ENCODE measurements around the gene GFRA1. TPM values are rescaled to one million over a fixed set of nuclear protein-coding genes. Genes with fewer than 3 reads are reported as not detected.

The GFRA1 gene
- total RNA-seq, 8 experiments from 2014 or later: 0.77 to 136 (median 50.2) TPM

DNA sequence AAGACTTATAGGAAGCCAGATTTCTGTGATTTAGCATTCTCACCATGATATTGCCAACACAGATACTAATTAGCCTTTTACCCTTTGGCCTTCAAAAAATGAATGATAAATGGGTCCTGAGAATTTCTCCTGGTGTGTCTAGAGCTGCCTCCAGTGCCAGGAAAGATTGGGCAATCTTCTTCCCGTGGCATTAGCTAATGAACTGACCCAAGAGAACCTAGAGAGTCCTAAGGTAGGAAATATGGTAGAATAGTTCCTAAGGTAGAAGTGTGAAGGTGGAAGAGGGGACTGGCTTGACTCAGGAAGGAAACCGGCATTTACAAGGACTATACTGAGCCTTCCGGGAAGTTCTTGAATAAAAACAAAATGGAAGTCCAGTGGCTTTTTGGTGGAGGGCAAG is 133.1 kb downstream of the GFRA1 start:
- 0 to 87% (median 55%) methylated on average over 1 to 3 of the region's 3 CpGs; no CpG with 5 or more reads in 2 of the 10 experiments for WGBS, 10 experiments

DNA sequence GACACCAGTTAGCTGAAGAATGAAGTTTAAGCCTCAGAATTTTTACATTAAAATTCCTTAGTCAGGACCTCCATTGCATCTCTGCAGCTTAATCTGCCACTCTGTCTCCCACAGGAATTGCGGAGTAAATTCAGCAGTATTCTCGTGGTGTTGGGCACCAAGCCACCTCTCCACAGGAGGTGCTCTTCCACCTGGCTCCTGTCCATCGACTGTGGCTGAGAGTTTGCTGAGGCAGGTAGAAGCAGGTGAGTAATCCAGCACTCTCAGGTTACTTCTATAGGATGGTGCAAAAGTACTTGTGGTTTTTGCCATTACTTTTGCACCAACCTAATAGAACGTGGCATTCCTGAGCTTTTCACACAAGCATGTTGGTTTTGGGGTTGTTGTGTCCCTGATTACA is 134.1 kb downstream of the GFRA1 start:
- 25 to 100% (median 98%) methylated on average over 1 to 4 of the region's 4 CpGs; no CpG with 5 or more reads in 4 of the 10 experiments for WGBS, 10 experiments

More for the DNA sequence above, 133.1 kb downstream of the GFRA1 start:
- Histone ChIP-seq H3K4me3 (no peak overlapping the region), H3K27ac (no peak overlapping the region), H3K4me1 (replicated peaks in 1 of 2) (peaks cover 18 to 69% of the 10 kb centered on the region in 2 donors)
- ATAC-seq (replicated peaks in 6 of 8): no peak
- in situ Hi-C loops (cut with MboI; ENCODE audit: low pct_unique_long_range_greater_than_20kb in 2 of 9, low sequenced_read_pairs in 9 of 9, unreplicated experiment in 9 of 9): no loop called here

DNA sequence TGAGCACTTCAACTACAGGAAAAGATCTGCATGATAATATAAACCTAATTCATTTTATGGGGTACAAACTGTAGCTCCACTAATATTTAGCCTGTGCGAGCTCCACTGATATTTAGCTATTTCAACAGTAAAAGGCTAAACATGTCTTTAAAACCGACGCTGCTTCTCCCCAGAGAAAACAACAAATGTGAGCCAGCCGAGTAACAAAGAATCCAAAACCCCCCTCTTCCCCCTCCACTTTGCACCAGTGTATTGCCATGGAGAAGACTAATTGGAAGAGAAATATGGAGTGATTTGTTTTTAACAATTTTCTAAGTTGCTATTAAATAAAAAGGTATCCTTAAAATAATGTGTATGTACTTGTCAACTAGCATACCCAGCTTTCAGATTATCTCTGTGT is 136.7 kb downstream of the GFRA1 start:
- in situ Hi-C loops (cut with MboI; ENCODE audit: low pct_unique_long_range_greater_than_20kb in 2 of 9, low sequenced_read_pairs in 9 of 9, unreplicated experiment in 9 of 9): no loop called here
- Histone ChIP-seq H3K27ac (no peak overlapping the region), H3K4me1 (replicated peaks in 1 of 2) (peaks cover 24 to 66% of the 10 kb centered on the region in 2 donors), H3K4me3 (no peak overlapping the region)
- ATAC-seq (replicated peaks in 6 of 8): no peak
- 20 to 100% (median 82%) methylated on average over 1 to 4 of the region's 4 CpGs for WGBS, 10 experiments

More for the DNA sequence above, 134.1 kb downstream of the GFRA1 start:
- no peak for ATAC-seq (replicated peaks in 6 of 8)
- H3K27ac ChIP-seq: no peak overlapping the region
- H3K4me3 ChIP-seq: no peak overlapping the region
- peaks cover 22 to 71% of the 10 kb centered on the region in 2 donors for H3K4me1 ChIP-seq (replicated peaks in 1 of 2)
- in situ Hi-C loops (cut with MboI; ENCODE audit: low pct_unique_long_range_greater_than_20kb in 2 of 9, low sequenced_read_pairs in 9 of 9, unreplicated experiment in 9 of 9): no loop called here

DNA sequence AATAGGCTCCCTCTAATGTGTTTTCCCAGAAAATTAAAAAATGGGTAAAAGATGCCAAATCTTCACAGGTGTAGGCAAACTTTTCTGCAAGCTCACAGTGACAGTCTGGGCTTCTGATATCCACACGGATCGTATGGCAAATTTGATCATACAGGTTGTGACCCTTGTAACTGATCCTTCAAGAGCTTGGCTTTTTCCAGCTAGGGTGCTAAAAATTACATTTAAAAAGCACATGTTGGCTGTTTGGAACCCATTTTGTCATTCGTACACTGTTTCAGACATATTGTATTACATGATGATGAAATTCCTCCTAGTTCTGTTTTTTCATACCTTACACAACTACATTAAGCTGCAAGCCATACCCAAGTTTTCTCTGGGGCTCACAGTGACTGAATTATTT is 138.7 kb downstream of the GFRA1 start:
- 29 to 100% (median 67%) methylated on average over 2 to 3 of the region's 3 CpGs; no CpG with 5 or more reads in 2 of the 10 experiments for WGBS, 10 experiments
- in situ Hi-C loops (cut with MboI; ENCODE audit: low pct_unique_long_range_greater_than_20kb in 2 of 9, low sequenced_read_pairs in 9 of 9, unreplicated experiment in 9 of 9): no loop called here
- H3K4me3 ChIP-seq: no peak overlapping the region
- no peak overlapping the region for H3K27ac ChIP-seq
- peaks cover 21 to 54% of the 10 kb centered on the region in 2 donors for H3K4me1 ChIP-seq (replicated peaks in 1 of 2)
- no peak for ATAC-seq (replicated peaks in 6 of 8)

DNA sequence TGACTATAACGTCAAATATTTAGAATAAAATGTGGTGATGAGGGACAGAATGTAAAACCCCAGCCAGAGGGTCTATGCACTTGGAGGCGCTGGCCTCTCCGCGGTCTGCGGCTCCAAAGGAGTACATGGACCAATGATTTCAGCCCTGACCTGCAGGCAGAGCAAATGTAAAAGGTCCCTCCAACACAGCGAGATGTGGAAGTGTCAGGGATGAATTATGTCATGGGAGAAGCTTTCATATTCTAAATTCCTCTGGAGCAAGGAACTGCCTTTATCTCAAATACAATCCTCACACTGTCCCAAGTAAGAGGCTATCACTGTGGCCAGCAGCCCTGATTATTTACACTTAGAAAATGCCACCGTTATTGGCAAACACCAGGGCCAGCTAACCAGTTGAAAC is 139.4 kb downstream of the GFRA1 start:
- Histone ChIP-seq H3K4me1 (replicated peaks in 1 of 2) (peaks cover 21 to 54% of the 10 kb centered on the region in 2 donors), H3K27ac (peak overlapping the region in 1 of 2 donors; percentile 43), H3K4me3 (no peak overlapping the region)
- 33 to 100% (median 50%) methylated on average over 1 to 7 of the region's 7 CpGs; no CpG with 5 or more reads in 2 of the 10 experiments for WGBS, 10 experiments
- in situ Hi-C loops (cut with MboI; ENCODE audit: low pct_unique_long_range_greater_than_20kb in 2 of 9, low sequenced_read_pairs in 9 of 9, unreplicated experiment in 9 of 9): no loop called here
- ATAC-seq (replicated peaks in 6 of 8): peak in 5 of 8 experiments; percentile 34 to 78 (median 69)

DNA sequence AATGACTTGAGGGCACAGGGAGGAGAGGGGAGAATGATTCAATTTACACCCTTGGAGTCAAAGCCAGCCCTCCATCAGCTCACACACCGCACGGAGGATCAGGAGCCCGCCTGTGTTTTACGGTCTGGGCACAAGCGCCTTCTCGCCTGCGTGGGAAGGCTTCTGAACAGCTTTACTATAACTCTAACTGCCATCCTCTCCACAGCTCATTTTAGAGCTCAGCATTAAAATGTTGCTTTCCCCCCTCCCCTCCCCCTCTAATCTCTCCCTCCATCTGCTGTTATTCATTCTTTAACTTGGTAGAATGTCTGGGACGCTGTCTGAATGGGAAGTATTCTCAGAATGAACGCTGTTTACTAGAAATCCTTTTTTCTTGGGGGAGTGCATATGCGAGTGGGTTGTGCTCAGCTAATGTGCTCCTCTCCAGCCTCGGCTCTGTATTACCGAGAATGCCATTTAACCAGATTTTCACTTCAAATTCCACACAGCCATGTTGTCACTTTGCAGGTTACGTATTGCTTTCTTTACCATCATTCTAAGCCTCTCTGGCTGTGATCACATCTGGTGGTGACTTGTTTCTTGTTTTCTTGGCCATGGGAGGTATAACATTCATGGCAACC is 140.1 kb downstream of the GFRA1 start:
- WGBS, 10 experiments: 28 to 75% (median 56%) methylated on average over 2 to 11 of the region's 13 CpGs
- H3K4me3 ChIP-seq: peak overlapping the region in 2 of 5 donors; percentile 2 to 10
- peak in 5 of 8 experiments; percentile 69 to 87 (median 77) for ATAC-seq (replicated peaks in 6 of 8)
- peak overlapping the region; percentile 24 to 43 for H3K27ac ChIP-seq
- peaks cover 21 to 54% of the 10 kb centered on the region in 2 donors for H3K4me1 ChIP-seq (replicated peaks in 1 of 2)
- in situ Hi-C loops (cut with MboI; ENCODE audit: low pct_unique_long_range_greater_than_20kb in 2 of 9, low sequenced_read_pairs in 9 of 9, unreplicated experiment in 9 of 9): no loop called here

DNA sequence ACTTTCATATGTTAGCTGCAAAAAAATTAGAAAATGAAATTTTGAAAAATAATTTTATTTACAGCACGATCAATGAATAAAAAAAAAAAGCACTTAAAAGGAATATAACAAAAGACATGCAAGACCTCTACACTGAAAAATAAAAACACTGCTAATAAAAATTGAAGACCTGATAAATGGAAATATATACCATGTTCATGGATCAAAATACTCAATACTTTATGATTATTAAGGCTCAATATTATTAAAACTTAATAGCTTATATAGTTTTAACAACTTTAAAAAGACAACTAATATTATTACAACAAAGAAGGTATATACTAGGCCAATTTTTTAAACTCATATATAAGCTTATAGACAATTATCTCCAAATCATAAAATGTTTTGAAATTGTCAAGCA is 143.0 kb downstream of the GFRA1 start:
- no peak overlapping the region for H3K4me3 ChIP-seq
- in situ Hi-C loops (cut with MboI; ENCODE audit: low pct_unique_long_range_greater_than_20kb in 2 of 9, low sequenced_read_pairs in 9 of 9, unreplicated experiment in 9 of 9): no loop called here
- H3K4me1 ChIP-seq (replicated peaks in 1 of 2): peaks cover 26 to 32% of the 10 kb centered on the region in 2 donors
- no peak for ATAC-seq (replicated peaks in 6 of 8)
- 11 to 100% (median 70%) methylated on average over 1 of the region's 1 CpG; no CpG with 5 or more reads in 1 of the 10 experiments for WGBS, 10 experiments
- H3K27ac ChIP-seq: no peak overlapping the region

DNA sequence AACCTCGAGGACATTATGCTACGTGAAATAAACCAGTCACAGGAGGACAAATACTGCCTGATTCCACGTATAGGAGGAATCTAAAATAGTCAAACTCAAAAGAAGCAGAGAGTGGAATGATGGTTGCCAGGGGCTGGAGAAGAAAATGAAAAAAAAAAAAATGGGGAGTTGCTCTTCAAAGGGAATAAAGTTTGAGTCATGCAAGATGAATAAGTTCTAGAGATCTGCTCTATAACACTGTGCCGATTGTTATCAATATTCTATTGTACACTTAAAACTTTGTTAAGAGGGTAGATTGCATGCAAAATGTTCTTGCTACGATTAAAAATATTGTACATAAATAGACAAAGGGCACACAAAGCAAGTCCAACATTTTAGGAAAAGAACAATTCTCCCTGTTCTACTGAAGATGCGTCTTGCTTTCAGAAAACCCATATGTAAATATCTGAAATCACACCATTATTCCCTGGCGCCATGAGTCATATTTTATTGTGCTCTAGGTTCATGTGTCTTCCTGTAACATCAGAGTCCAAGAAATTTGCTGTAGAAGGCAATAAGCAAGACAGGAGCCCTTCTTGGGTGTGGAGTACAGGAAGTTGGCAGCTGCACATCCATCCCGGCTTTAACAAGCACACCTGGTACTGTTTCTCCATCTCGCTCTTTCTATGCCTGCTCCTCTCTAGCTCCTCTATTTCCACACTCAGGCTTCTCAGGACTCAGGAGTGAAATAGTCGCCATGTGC is 145.9 kb downstream of the GFRA1 start:
- in situ Hi-C loops (cut with MboI; ENCODE audit: low pct_unique_long_range_greater_than_20kb in 2 of 9, low sequenced_read_pairs in 9 of 9, unreplicated experiment in 9 of 9): no loop called here
- Histone ChIP-seq H3K4me1 (replicated peaks in 1 of 2) (peaks cover 6 to 7% of the 10 kb centered on the region in 2 donors), H3K27ac (no peak overlapping the region), H3K4me3 (no peak overlapping the region)
- 51 to 90% (median 83%) methylated on average over 3 to 9 of the region's 10 CpGs for WGBS, 10 experiments
- peak in 7 of 8 experiments; percentile 24 to 95 (median 46) for ATAC-seq (replicated peaks in 6 of 8)

DNA sequence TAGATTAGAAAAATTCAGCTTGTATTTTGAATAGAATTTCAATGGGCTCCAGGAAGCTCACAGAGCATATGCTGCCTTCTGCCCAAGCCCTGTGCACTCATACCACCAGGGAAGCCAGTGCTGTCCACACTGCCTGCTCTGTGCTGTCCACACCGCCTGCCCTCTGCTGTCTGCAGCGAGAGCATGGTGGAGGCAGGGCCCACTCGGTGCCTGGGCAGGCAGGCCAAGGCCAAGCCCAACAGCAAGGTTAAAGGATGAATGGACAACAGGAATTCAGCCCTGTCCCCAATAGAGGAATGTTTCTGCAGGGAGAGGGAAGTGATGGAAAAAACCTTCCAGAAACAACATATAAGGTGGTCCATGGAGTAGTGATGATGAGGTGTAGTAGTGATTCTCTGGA is 146.8 kb downstream of the GFRA1 start:
- Histone ChIP-seq H3K4me3 (no peak overlapping the region), H3K4me1 (replicated peaks in 1 of 2) (peaks cover 6 to 12% of the 10 kb centered on the region in 2 donors), H3K27ac (no peak overlapping the region)
- ATAC-seq (replicated peaks in 6 of 8): peak in 2 of 8 experiments; percentile 27 to 73
- in situ Hi-C loops (cut with MboI; ENCODE audit: low pct_unique_long_range_greater_than_20kb in 2 of 9, low sequenced_read_pairs in 9 of 9, unreplicated experiment in 9 of 9): no loop called here
- WGBS, 10 experiments: 0 to 100% (median 81%) methylated on average over 1 to 3 of the region's 3 CpGs; no CpG with 5 or more reads in 6 of the 10 experiments

DNA sequence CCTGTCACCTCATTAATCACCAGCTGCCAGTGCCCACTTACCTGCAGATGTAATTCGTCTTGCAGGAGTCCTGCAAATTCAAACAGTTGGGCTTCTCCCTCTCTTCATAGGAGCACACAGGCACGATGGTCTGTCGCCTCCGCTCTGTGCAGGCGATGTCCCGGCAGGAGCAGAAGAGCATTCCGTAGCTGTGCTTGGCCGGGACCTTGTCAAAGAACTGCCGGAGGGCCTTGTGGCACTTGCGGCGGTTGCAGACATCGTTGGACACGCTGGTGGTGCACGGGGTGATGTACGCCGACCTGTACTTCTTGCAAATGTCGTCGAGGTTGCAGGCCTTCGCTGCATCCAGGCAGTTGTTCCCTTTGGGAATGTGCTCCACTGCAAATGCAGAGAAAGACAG is 147.8 kb downstream of the GFRA1 start:
- ATAC-seq (replicated peaks in 6 of 8): no peak
- Histone ChIP-seq H3K4me1 (replicated peaks in 1 of 2) (peaks cover 6 to 17% of the 10 kb centered on the region in 2 donors), H3K4me3 (no peak overlapping the region), H3K27ac (no peak overlapping the region)
- 65 to 86% (median 77%) methylated on average over 1 to 13 of the region's 19 CpGs; no CpG with 5 or more reads in 4 of the 10 experiments for WGBS, 10 experiments
- in situ Hi-C loops (cut with MboI; ENCODE audit: low pct_unique_long_range_greater_than_20kb in 2 of 9, low sequenced_read_pairs in 9 of 9, unreplicated experiment in 9 of 9): no loop called here

DNA sequence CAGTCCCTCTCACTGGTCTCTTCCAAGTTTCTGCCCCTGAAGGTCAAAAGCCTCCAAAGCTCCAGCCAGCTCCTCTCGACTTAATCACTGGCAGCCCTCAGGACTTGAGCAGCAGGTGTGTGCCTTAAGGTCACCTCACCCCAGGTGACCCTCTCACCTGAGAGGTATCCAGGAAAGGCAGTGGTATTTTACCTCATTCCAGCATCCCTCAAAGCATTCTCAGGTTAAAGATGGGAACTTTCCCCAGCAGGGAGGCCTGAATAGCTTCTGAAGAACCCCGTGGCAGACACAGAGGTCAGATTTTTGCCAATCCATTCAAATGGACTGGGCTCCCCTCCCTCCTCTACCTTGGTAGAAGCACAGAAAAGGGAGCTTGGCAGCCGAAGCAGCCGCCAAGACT is 148.2 kb downstream of the GFRA1 start:
- WGBS, 10 experiments: 53 to 88% (median 73%) methylated on average over 2 of the region's 4 CpGs; no CpG with 5 or more reads in 6 of the 10 experiments
- Histone ChIP-seq H3K4me3 (no peak overlapping the region), H3K27ac (no peak overlapping the region), H3K4me1 (replicated peaks in 1 of 2) (peaks cover 6 to 17% of the 10 kb centered on the region in 2 donors)
- ATAC-seq (replicated peaks in 6 of 8): no peak
- in situ Hi-C loops (cut with MboI; ENCODE audit: low pct_unique_long_range_greater_than_20kb in 2 of 9, low sequenced_read_pairs in 9 of 9, unreplicated experiment in 9 of 9): no loop called here

DNA sequence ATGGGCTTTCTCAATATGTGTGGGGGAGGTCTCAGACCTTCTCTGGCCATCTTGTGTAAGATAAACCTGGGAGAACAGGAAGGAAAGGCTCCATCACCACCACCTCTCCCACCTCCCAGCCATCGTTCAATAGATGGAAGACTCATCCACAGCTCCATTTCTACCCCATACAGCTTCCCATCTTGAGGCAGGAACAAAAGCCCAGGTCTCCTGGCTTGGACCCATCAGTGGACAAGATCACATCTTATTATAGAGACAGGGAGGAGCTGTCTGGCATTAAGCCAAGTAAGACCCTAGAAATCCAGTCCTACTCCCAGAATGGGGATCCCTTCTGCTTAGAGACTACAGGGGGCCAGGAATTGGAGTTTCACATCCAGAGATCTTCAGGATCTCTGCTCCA is 150.3 kb downstream of the GFRA1 start:
- WGBS, 10 experiments: no CpG with 5 or more reads among the region's 1 CpG
- H3K4me3 ChIP-seq: no peak overlapping the region
- no peak for ATAC-seq (replicated peaks in 6 of 8)
- peaks cover 6 to 17% of the 10 kb centered on the region in 2 donors for H3K4me1 ChIP-seq (replicated peaks in 1 of 2)
- in situ Hi-C loops (cut with MboI; ENCODE audit: low pct_unique_long_range_greater_than_20kb in 2 of 9, low sequenced_read_pairs in 9 of 9, unreplicated experiment in 9 of 9): no loop called here
- no peak overlapping the region for H3K27ac ChIP-seq
